Measurements from ENCODE around the gene MAD2L1.
"Not testable (repeated sequence)": the region's sequence is repeated elsewhere in the genome, so short reads cannot be mapped to it uniquely, and the experiment has no call there.

The MAD2L1 gene

DNA sequence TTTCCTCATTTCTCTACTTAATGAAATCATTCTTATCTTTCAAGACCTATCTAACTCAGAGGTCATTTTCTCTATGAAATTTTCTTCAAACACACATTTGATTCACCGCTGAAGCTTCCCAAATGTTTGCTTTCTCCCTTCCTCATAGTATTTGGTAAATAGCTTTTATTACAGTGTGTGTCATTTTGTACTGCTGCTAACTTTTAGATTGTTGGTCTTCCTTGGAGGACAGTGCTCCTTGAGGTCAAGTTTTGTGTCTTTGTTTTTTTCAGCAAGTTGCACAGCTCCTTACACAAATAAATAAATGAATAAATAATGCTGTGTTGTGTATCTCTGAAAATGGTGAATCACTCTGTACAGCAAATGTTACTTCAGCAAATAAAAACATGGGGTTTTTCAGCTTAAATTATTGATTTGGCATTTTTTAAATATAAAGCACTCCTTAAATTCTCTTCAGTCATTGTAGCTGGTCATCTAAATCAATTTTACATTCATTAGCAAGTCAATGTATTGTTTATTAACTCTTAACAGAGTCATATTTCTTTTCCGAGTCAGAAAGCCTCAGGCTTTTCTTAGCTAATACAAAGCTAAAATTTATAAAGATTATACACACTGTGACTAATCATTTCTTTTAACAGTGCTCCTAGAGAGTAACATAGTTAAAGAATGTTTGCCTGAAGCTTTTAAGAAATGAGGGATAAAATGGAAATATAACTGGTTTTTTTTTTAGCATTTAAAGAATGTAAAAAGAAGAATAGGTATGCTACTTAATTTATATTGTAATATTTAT, 30.1 kb upstream of the MAD2L1 start:
- H2AFZ ChIP-seq (ENCODE audit: low read depth): no peak overlapping the region
- H3K36me3 ChIP-seq (ENCODE audit: insufficient read depth): no peaks in the 10 kb centered on the region
- no peak overlapping the region for H3K4me3 ChIP-seq (IDR thresholded peaks at IDR 0.05; ENCODE audit: insufficient read depth, low read depth, low read length)
- TF ChIP-seq CTCF (conservative IDR thresholded peaks at IDR 0.05; ENCODE audit: low read depth, low read length): no peak
- H3K4me2 ChIP-seq: no peak overlapping the region
- H3K27ac ChIP-seq: no peak overlapping the region
- H4K20me1 ChIP-seq (ENCODE audit: insufficient read depth): no peaks in the 10 kb centered on the region
- no peak overlapping the region for H3K9ac ChIP-seq
- H3K4me1 ChIP-seq (ENCODE audit: low read depth, poor library complexity, severe bottlenecking): no peaks in the 10 kb centered on the region
- no peaks in the 10 kb centered on the region for H3K79me2 ChIP-seq (ENCODE audit: insufficient read depth, low read depth)
- no peaks in the 10 kb centered on the region for H3K27me3 ChIP-seq (ENCODE audit: insufficient read depth, low read depth)

DNA sequence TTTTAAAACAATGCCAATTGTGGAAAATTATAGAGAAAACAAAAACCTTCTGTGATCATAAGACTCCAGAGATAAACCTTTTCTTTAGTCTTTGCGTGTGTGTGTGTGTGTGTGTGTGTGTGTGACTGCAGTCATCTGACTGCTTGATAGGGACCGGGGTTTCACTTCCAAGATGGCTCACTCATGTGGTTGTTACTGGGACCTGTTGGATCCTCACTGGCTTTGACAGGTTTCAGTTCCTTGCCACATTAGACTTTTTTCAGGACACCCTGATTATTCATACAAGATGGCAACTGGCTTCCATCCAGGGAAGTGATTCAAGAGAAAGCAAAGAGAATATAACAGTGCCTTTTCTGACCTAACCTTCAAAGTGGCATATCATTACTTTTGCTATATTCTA, 21.9 kb upstream of the MAD2L1 start:
- H3K27ac ChIP-seq: no peak overlapping the region
- no peak for TF ChIP-seq CTCF (conservative IDR thresholded peaks at IDR 0.05; ENCODE audit: low read depth, low read length)
- H3K4me3 ChIP-seq (IDR thresholded peaks at IDR 0.05; ENCODE audit: insufficient read depth, low read depth, low read length): no peak overlapping the region
- H3K79me2 ChIP-seq (ENCODE audit: insufficient read depth, low read depth): no peaks in the 10 kb centered on the region
- peaks cover 9% of the 10 kb centered on the region for H3K4me1 ChIP-seq (ENCODE audit: low read depth, poor library complexity, severe bottlenecking)
- no peak overlapping the region for H3K9ac ChIP-seq
- no peaks in the 10 kb centered on the region for H4K20me1 ChIP-seq (ENCODE audit: insufficient read depth)
- no peak overlapping the region for H2AFZ ChIP-seq (ENCODE audit: low read depth)
- no peaks in the 10 kb centered on the region for H3K36me3 ChIP-seq (ENCODE audit: insufficient read depth)
- no peak overlapping the region for H3K4me2 ChIP-seq
- H3K27me3 ChIP-seq (ENCODE audit: insufficient read depth, low read depth): no peaks in the 10 kb centered on the region

GRCh38 chr4:120088066-120088465, 21.4 kb upstream of the MAD2L1 start:
- not testable (repeated sequence) for H3K27me3 ChIP-seq (ENCODE audit: insufficient read depth, low read depth); H3K9ac ChIP-seq; H3K79me2 ChIP-seq (ENCODE audit: insufficient read depth, low read depth); H2AFZ ChIP-seq (ENCODE audit: low read depth); H3K36me3 ChIP-seq (ENCODE audit: insufficient read depth); H4K20me1 ChIP-seq (ENCODE audit: insufficient read depth); H3K4me1 ChIP-seq (ENCODE audit: low read depth, poor library complexity, severe bottlenecking); H3K27ac ChIP-seq; H3K4me2 ChIP-seq; H3K4me3 ChIP-seq (IDR thresholded peaks at IDR 0.05; ENCODE audit: insufficient read depth, low read depth, low read length)

DNA sequence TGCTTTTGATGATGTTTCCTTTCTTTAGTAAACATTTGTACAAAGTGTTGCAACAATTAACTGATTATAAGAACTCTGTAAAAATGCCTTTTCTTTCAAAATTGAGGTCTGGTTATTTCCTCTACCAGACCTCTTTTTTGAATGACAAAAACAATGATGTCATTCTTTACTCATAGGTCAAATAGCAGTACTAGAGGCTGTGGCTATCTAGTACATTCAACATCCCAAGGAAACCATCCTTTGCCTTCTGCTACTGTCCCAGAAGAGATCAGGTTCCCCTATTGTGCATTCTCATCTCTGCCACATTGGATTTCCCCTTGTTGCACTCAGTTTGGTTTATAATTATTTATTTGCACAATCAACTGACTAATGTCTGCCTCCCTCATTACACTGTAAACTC, 19.1 kb upstream of the MAD2L1 start:
- H3K4me2 ChIP-seq: no peak overlapping the region
- TF ChIP-seq CTCF (conservative IDR thresholded peaks at IDR 0.05; ENCODE audit: low read depth, low read length): no peak
- no peak overlapping the region for H3K4me3 ChIP-seq (IDR thresholded peaks at IDR 0.05; ENCODE audit: insufficient read depth, low read depth, low read length)
- H3K27ac ChIP-seq: no peak overlapping the region
- no peaks in the 10 kb centered on the region for H4K20me1 ChIP-seq (ENCODE audit: insufficient read depth)
- no peak overlapping the region for H3K9ac ChIP-seq
- no peaks in the 10 kb centered on the region for H3K79me2 ChIP-seq (ENCODE audit: insufficient read depth, low read depth)
- H3K27me3 ChIP-seq (ENCODE audit: insufficient read depth, low read depth): no peaks in the 10 kb centered on the region
- H3K36me3 ChIP-seq (ENCODE audit: insufficient read depth): no peaks in the 10 kb centered on the region
- H2AFZ ChIP-seq (ENCODE audit: low read depth): no peak overlapping the region
- peaks cover 9% of the 10 kb centered on the region for H3K4me1 ChIP-seq (ENCODE audit: low read depth, poor library complexity, severe bottlenecking)

- H2AFZ ChIP-seq (ENCODE audit: low read depth): no peak overlapping the region
- no peak for TF ChIP-seq CTCF (conservative IDR thresholded peaks at IDR 0.05; ENCODE audit: low read depth, low read length)
- H3K4me3 ChIP-seq (IDR thresholded peaks at IDR 0.05; ENCODE audit: insufficient read depth, low read depth, low read length): no peak overlapping the region
- H3K4me2 ChIP-seq: no peak overlapping the region
- H3K27me3 ChIP-seq (ENCODE audit: insufficient read depth, low read depth): no peaks in the 10 kb centered on the region
- no peak overlapping the region for H3K27ac ChIP-seq
- peaks cover 8% of the 10 kb centered on the region for H3K4me1 ChIP-seq (ENCODE audit: low read depth, poor library complexity, severe bottlenecking)
- H3K36me3 ChIP-seq (ENCODE audit: insufficient read depth): no peaks in the 10 kb centered on the region
- H4K20me1 ChIP-seq (ENCODE audit: insufficient read depth): no peaks in the 10 kb centered on the region
- H3K9ac ChIP-seq: no peak overlapping the region
- no peaks in the 10 kb centered on the region for H3K79me2 ChIP-seq (ENCODE audit: insufficient read depth, low read depth)
Observed at GRCh38 chr4:120084327-120084726, 17.7 kb upstream of the MAD2L1 start.
